HL-60 (cell line): ENCODE data around the gene CNTNAP5.

Experiments used
- CTCF ChIP-seq: IDR thresholded peaks from one replicate; pipeline ENCODE4 v1.5.1; 2011; ENCODE audit warnings: low read length, control low read depth, inconsistent platforms; ENCODE audit not compliant: insufficient read depth
- POLR2AphosphoS5 ChIP-seq: IDR thresholded peaks from 2 replicates; pipeline ENCODE4 v1.6.1; 2012; ENCODE audit warnings: low read depth

GRCh38 chr2:124689348-124689747, 664.3 kb downstream of the CNTNAP5 start:
- TF ChIP-seq CTCF (no peak), POLR2AphosphoS5 (no peak)
